Osteocyte (in vitro differentiated cells): ENCODE results near the gene PSMG3. TPM values are rescaled to one million over a fixed set of nuclear protein-coding genes. Genes with fewer than 3 reads are reported as not detected.

Experiments
- DNase-seq: peaks from one replicate; pipeline ENCODE4 v3.0.0; 2021; ENCODE audit warnings: mixed read lengths; ENCODE audit not compliant: unreplicated experiment; ENCODE audit errors: extremely low spot score
- H3K27ac Mint-ChIP-seq: one replicate; pipeline ENCODE4 v1.8.0; 2021; ENCODE audit warnings: mild to moderate bottlenecking, mixed read lengths; ENCODE audit not compliant: unreplicated experiment
- H3K27me3 Mint-ChIP-seq: one replicate; pipeline ENCODE4 v1.8.0; 2021; ENCODE audit warnings: mixed read lengths; ENCODE audit not compliant: unreplicated experiment
- H3K36me3 Mint-ChIP-seq: one replicate; pipeline ENCODE4 v1.8.0; 2021; ENCODE audit warnings: mixed read lengths; ENCODE audit not compliant: unreplicated experiment
- H3K4me1 Mint-ChIP-seq: one replicate; pipeline ENCODE4 v1.8.0; 2021; ENCODE audit warnings: mixed read lengths; ENCODE audit not compliant: unreplicated experiment
- H3K4me3 Mint-ChIP-seq: one replicate; pipeline ENCODE4 v1.8.0; 2021; ENCODE audit warnings: mild to moderate bottlenecking, moderate library complexity, mixed read lengths; ENCODE audit not compliant: unreplicated experiment
- H3K9me3 Mint-ChIP-seq: one replicate; pipeline ENCODE4 v1.8.0; 2021; ENCODE audit warnings: mixed read lengths; ENCODE audit not compliant: unreplicated experiment
- CTCF ChIP-seq: fragments of 200-600 bp; sonication (generic); IDR thresholded peaks from 2 replicates; pipeline ENCODE4 v1.5.0; 2021; ENCODE audit warnings: antibody characterized with exemption, mild to moderate bottlenecking, moderate library complexity
- total RNA-seq: library from RNA; stranded (reverse); gene quantifications from 2 replicates; pipeline ENCODE4 v1.2.1, GENCODE V29; 2021

PSMG3 gene
- total RNA-seq, 1 donor from 2014 or later = 25.6 TPM

- TF ChIP-seq CTCF = no peak
- no peaks in the 10 kb centered on the region for H3K36me3 Mint-ChIP-seq
- H3K9me3 Mint-ChIP-seq = no peaks in the 10 kb centered on the region
- peak overlapping the region; percentile 83 for H3K4me3 Mint-ChIP-seq
- H3K4me1 Mint-ChIP-seq = peaks cover 46% of the 10 kb centered on the region
- DNase-seq = no peak
- peak overlapping the region; percentile 97 for H3K27ac Mint-ChIP-seq
- H3K27me3 Mint-ChIP-seq = peaks cover 5% of the 10 kb centered on the region
Observed at GRCh38 chr7:1531263-1531978, 38.4 kb downstream of the PSMG3 start.

- no peak overlapping the region for H3K4me3 Mint-ChIP-seq
- H3K9me3 Mint-ChIP-seq = no peaks in the 10 kb centered on the region
- H3K4me1 Mint-ChIP-seq = peaks cover 42% of the 10 kb centered on the region
- H3K27me3 Mint-ChIP-seq = peaks cover 5% of the 10 kb centered on the region
- TF ChIP-seq CTCF = no peak
- no peak for DNase-seq
- no peak overlapping the region for H3K27ac Mint-ChIP-seq
- no peaks in the 10 kb centered on the region for H3K36me3 Mint-ChIP-seq
Observed at GRCh38 chr7:1530946-1531262, 38.9 kb downstream of the PSMG3 start.

- no peak for TF ChIP-seq CTCF
- peaks cover 36% of the 10 kb centered on the region for H3K4me1 Mint-ChIP-seq
- peaks cover 5% of the 10 kb centered on the region for H3K27me3 Mint-ChIP-seq
- H3K9me3 Mint-ChIP-seq = no peaks in the 10 kb centered on the region
- H3K4me3 Mint-ChIP-seq = peak overlapping the region; percentile 67
- DNase-seq = no peak
- no peaks in the 10 kb centered on the region for H3K36me3 Mint-ChIP-seq
- H3K27ac Mint-ChIP-seq = no peak overlapping the region
Observed at GRCh38 chr7:1529383-1530116, 40.3 kb downstream of the PSMG3 start.

GRCh38 chr7:1526271-1526754 lies 43.5 kb downstream of the PSMG3 start:
- Mint-ChIP-seq H3K4me3 (no peak overlapping the region), H3K36me3 (no peaks in the 10 kb centered on the region), H3K27me3 (peaks cover 8% of the 10 kb centered on the region), H3K4me1 (peaks cover 6% of the 10 kb centered on the region), H3K9me3 (no peaks in the 10 kb centered on the region), H3K27ac (no peak overlapping the region)
- TF ChIP-seq CTCF = no peak
- DNase-seq = no peak

GRCh38 chr7:1525409-1525808 lies 44.4 kb downstream of the PSMG3 start:
- peaks cover 9% of the 10 kb centered on the region for H3K4me1 Mint-ChIP-seq
- H3K4me3 Mint-ChIP-seq = no peak overlapping the region
- no peak for DNase-seq
- no peak for TF ChIP-seq CTCF
- no peaks in the 10 kb centered on the region for H3K36me3 Mint-ChIP-seq
- no peaks in the 10 kb centered on the region for H3K9me3 Mint-ChIP-seq
- peaks cover 8% of the 10 kb centered on the region for H3K27me3 Mint-ChIP-seq
- no peak overlapping the region for H3K27ac Mint-ChIP-seq
